ENCODE measurements around the gene ING5.
"Not testable (repeated sequence)": the region's sequence is repeated elsewhere in the genome, so short reads cannot be mapped to it uniquely, and the experiment has no call there.

The ING5 gene

GRCh38 chr2:241701399-241702154 lies at the start of gene ING5:
Gene ING5, plus strand, starts transcription at chr2:241702039. Its CDS starts 27 bp downstream, at chr2:241702066.
- DNase-seq (ENCODE audit: low read depth in 2 of 2) = peak; percentile 88 to 94

GRCh38 chr2:241652142-241652541 lies 49.7 kb upstream of the ING5 start:
- no peak for DNase-seq (ENCODE audit: low read depth in 2 of 2)

- no peak for DNase-seq (ENCODE audit: low read depth in 2 of 2)
Measured at GRCh38 chr2:241652722-241653121, 49.1 kb upstream of the ING5 start.

GRCh38 chr2:241653210-241653750 lies 48.6 kb upstream of the ING5 start:
- DNase-seq (ENCODE audit: low read depth in 2 of 2) = no peak

- no peak for DNase-seq (ENCODE audit: low read depth in 2 of 2)
Measured at GRCh38 chr2:241654551-241654950, 47.3 kb upstream of the ING5 start.

GRCh38 chr2:241655516-241656189 lies 46.2 kb upstream of the ING5 start:
- no peak for DNase-seq (ENCODE audit: low read depth in 2 of 2)

GRCh38 chr2:241656190-241656741 lies 45.6 kb upstream of the ING5 start:
- DNase-seq (ENCODE audit: low read depth in 2 of 2) = no peak

- DNase-seq (ENCODE audit: low read depth in 2 of 2) = no peak
Measured at GRCh38 chr2:241657786-241658254, 44.0 kb upstream of the ING5 start.

GRCh38 chr2:241658296-241658695 lies 43.5 kb upstream of the ING5 start:
- no peak for DNase-seq (ENCODE audit: low read depth in 2 of 2)

- DNase-seq (ENCODE audit: low read depth in 2 of 2) = no peak
Measured at GRCh38 chr2:241659150-241659739, 42.6 kb upstream of the ING5 start.

- DNase-seq (ENCODE audit: low read depth in 2 of 2) = no peak
Measured at GRCh38 chr2:241660593-241661213, 41.1 kb upstream of the ING5 start.

- not testable (repeated sequence) for DNase-seq (ENCODE audit: low read depth in 2 of 2)
Measured at GRCh38 chr2:241662731-241663130, 39.1 kb upstream of the ING5 start.

- DNase-seq (ENCODE audit: low read depth in 2 of 2) = no peak
Measured at GRCh38 chr2:241665731-241666440, 36.0 kb upstream of the ING5 start.

- no peak for DNase-seq (ENCODE audit: low read depth in 2 of 2)
Measured at GRCh38 chr2:241666627-241667400, 35.0 kb upstream of the ING5 start.

- no peak for DNase-seq (ENCODE audit: low read depth in 2 of 2)
Measured at GRCh38 chr2:241668354-241668753, 33.5 kb upstream of the ING5 start.

- DNase-seq (ENCODE audit: low read depth in 2 of 2) = no peak
Measured at GRCh38 chr2:241668839-241669238, 33.0 kb upstream of the ING5 start.

- no peak for DNase-seq (ENCODE audit: low read depth in 2 of 2)
Measured at GRCh38 chr2:241670333-241671110, 31.3 kb upstream of the ING5 start.

GRCh38 chr2:241671457-241672240 lies 30.2 kb upstream of the ING5 start:
- DNase-seq (ENCODE audit: low read depth in 2 of 2) = no peak

Data from stimulated activated CD8-positive, alpha-beta memory T cell treated with anti-CD3 and anti-CD28 coated beads, Interleukin-7, amount 100 ng/mL, for 1 hour (primary cell).